ENCODE measurements around the gene WNT1. TPM values are rescaled to one million over a fixed set of nuclear protein-coding genes. Genes with fewer than 3 reads are reported as not detected.

Gene WNT1
- total RNA-seq, 1 donor, result not detected

DNA sequence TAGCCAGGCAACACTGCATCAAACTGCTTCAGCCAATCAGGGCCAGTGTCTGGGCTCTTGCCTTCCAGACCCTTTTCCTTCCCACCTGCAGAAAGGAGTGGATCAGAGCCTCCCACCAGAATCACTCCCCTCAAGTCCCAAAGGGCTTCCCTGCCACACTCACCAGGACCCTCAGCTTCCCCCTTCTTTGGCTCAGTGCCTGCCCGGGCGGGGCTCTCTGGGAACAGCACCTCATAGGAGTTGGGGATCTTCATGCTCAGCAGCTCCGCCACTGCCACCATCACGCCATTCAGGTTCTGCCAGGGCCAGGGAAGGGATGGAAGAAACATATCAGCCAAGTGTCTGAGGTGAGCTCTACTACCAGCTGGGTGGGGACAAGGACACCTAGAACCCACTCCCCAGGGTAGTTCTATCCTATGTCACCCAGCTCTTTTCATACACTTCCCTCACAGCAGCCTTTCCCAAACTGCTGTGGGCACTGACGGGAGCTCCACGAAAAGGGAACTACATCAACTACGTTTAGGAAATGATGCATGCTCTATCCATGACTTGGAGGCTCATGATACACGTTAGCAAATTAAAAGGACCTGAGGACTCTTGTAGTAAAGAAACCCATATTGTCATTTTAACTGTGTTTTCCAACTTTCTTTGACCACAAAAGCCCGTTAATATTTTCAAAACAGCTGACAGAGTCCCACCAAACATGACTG lies 49.9 kb downstream of the WNT1 start:
- no peak for DNase-seq (ENCODE audit: low read depth)
- TF ChIP-seq, protein P1, sequence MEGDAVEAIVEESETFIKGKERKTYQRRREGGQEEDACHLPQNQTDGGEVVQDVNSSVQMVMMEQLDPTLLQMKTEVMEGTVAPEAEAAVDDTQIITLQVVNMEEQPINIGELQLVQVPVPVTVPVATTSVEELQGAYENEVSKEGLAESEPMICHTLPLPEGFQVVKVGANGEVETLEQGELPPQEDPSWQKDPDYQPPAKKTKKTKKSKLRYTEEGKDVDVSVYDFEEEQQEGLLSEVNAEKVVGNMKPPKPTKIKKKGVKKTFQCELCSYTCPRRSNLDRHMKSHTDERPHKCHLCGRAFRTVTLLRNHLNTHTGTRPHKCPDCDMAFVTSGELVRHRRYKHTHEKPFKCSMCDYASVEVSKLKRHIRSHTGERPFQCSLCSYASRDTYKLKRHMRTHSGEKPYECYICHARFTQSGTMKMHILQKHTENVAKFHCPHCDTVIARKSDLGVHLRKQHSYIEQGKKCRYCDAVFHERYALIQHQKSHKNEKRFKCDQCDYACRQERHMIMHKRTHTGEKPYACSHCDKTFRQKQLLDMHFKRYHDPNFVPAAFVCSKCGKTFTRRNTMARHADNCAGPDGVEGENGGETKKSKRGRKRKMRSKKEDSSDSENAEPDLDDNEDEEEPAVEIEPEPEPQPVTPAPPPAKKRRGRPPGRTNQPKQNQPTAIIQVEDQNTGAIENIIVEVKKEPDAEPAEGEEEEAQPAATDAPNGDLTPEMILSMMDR (IDR thresholded peaks at IDR 0.05; ENCODE audit: insufficient read depth, low read depth, low read length), result no peak
- H3K4me3 ChIP-seq (ENCODE audit: low read depth, low read length), result no peak overlapping the region

DNA sequence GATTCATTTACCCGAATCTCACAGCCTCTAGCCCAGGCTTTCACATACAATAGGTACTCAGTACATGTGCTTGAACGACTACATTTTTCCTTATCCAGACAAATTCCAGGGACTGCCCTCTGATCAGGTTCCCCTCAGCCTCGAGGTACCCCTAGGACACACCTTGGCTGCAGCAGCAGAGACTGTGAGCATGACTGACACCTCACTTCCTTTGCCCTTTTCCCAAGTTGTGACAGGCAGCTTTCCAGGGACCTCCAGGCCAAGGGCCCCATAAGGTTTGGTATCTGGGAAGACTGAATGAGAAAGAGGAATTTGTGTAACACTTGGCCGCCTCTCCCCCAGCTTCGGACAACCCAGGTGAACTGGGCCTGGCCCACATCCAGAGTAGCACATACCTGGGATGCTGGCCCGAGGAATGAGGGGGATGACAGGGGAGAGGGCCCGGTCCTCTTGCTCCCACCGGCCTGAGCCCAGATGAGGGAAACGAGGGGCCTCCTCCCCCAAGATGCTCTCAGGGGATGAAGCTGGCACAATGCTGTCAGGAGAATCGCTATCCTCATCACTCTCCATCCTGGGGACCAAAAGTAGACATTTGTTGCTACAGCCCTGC lies 50.6 kb downstream of the WNT1 start:
- TF ChIP-seq, protein P1 (IDR thresholded peaks at IDR 0.05; ENCODE audit: insufficient read depth, low read depth, low read length), result no peak
- DNase-seq (ENCODE audit: low read depth), result no peak

DNA sequence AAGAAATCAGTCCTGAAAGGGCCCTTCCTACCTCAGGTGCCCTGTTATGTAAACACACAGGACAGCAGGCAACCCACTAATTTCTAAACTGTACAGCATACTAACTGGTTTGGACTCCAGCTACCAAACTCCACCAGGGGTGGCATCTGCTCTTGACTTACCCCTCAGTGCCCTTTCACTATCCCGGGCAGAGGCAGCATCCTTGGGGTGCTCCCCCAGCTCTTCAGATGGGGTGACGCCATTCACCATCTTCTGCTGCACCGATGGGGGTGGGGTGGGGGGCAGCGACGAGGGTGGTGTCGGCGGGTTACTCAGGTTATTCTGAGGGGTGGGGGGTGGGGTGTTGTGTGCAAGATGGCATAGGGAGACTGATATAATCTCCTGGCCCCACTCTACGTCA lies 52.0 kb downstream of the WNT1 start:
- DNase-seq (ENCODE audit: low read depth), result no peak
- TF ChIP-seq, protein P1 (IDR thresholded peaks at IDR 0.05; ENCODE audit: insufficient read depth, low read depth, low read length), result no peak
- H3K4me3 ChIP-seq (ENCODE audit: low read depth, low read length), result no peak overlapping the region

More for the DNA sequence above, 50.6 kb downstream of the WNT1 start:
- H3K4me3 ChIP-seq (ENCODE audit: low read depth, low read length), result no peak overlapping the region

DNA sequence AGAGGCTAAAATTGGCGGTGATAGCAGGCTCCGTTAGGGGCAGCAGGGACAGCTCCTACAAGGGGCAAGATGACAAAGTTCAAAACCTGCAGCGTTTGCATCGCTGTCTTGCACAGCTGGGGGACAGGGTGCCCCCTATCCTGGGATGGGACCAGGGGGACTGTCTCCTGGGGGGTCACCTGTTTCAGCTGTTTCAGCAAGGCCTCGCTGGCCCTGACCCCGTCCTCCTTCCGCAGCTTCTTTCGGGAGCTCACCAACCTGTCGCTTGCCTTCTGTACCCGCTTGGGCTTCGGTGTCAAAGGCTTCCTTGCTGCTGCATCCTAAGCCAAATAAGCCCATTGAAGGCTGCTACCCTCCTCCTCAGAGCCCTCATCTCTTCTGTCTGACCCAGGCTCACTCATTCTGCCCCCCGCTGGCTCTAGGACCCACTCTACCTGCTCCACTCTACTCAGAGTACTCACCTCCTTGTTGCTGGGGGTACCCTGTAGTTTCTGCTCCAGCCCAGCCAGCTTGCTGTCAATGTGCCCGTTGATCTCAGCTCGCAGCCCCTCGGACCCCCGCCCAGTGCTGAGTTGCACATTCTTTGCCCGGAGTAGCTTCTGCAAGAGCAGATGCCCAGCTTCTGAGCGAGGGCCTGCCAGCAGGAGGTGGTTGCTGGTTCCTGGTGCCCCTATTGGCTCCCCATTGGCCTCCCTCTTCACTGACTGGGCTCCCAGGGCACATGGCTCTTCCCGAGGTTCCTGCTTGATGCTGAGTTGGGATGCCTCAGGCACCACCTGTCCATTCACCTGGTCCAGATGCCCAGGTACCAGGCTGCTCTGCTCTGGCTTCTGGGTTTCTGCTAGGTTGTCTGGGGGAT lies 52.8 kb downstream of the WNT1 start:
- DNase-seq (ENCODE audit: low read depth), result no peak
- TF ChIP-seq, protein P1 (IDR thresholded peaks at IDR 0.05; ENCODE audit: insufficient read depth, low read depth, low read length), result no peak
- no peak overlapping the region for H3K4me3 ChIP-seq (ENCODE audit: low read depth, low read length)

DNA sequence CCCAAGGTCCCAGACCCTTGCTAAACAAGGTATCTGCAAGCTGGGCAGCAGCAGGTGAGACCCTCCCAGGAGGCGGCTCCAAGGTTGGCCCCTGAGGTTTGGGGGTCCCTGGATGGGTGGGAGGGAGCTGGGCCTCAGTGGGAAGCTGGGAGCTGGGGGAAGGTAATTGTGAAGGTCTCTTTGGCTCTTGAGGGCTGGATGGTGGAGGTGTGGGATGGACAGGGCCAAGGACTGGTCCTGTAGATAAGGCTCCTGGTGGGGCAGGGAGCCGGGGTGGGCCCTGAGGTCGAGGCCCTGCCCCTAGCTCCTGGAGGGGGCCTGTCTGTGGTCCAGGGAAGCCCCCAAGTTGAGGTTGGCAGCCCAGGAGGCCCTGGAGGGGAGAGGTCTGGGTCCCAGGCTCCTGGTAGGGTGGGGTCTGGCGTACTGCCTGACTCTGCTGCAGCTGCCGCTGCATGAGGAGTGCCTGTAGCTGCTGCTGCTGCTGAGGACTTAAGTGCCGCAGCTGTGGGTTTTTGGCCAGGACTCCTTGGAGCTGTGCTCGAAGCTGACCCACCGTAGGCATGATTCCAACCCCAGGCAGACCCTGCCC lies 53.5 kb downstream of the WNT1 start:
- DNase-seq (ENCODE audit: low read depth), result no peak
- TF ChIP-seq, protein P1 (IDR thresholded peaks at IDR 0.05; ENCODE audit: insufficient read depth, low read depth, low read length), result no peak
- H3K4me3 ChIP-seq (ENCODE audit: low read depth, low read length), result no peak overlapping the region

Small RNAs within 50 kb of the gene (small RNA-seq; reads per million reads assigned to genes)
- gene RNU6-940P, result not detected

Other genes starting within 250 kb of the WNT1 start
- gene ADCY6, start 189.2 kb upstream of the WNT1 start, total RNA-seq, result 39.6 and 47.1 TPM in 2 replicates
- 29.8 and 30.3 TPM in 2 replicates for gene CACNB3, start 159.8 kb upstream of the WNT1 start, total RNA-seq
- 51.9 and 64.3 TPM in 2 replicates for gene DDX23, start 126.2 kb upstream of the WNT1 start, total RNA-seq
- under 0.01 TPM in 1 of 2 replicates, not detected in the other for gene RND1, start 112.5 kb upstream of the WNT1 start, total RNA-seq
- gene FKBP11, start 52.8 kb upstream of the WNT1 start, total RNA-seq, result 21.9 and 25.5 TPM in 2 replicates
- gene ARF3, start 20.8 kb upstream of the WNT1 start, total RNA-seq, result 49.3 and 68.2 TPM in 2 replicates
- not detected in 2 replicates for gene WNT10B, start 6.6 kb upstream of the WNT1 start, total RNA-seq
- under 0.01 and 0.32 TPM in 2 replicates for gene DDN, start 21.1 kb downstream of the WNT1 start, total RNA-seq
- gene PRKAG1, start 40.5 kb downstream of the WNT1 start, total RNA-seq, result 61.2 and 62.2 TPM in 2 replicates
- gene KMT2D, start 82.5 kb downstream of the WNT1 start, total RNA-seq, result 32.2 and 37.1 TPM in 2 replicates
- gene RHEBL1, start 91.7 kb downstream of the WNT1 start, total RNA-seq, result 0.64 and 0.86 TPM in 2 replicates
- gene DHH, start 116.5 kb downstream of the WNT1 start, total RNA-seq, result not detected in 2 replicates
- 47.9 and 71.2 TPM in 2 replicates for gene LMBR1L, start 132.5 kb downstream of the WNT1 start, total RNA-seq
- gene TUBA1B, start 153.1 kb downstream of the WNT1 start, total RNA-seq, result 1,457 and 1,471 TPM in 2 replicates
- gene TUBA1A, start 210.8 kb downstream of the WNT1 start, total RNA-seq, result 834 and 982 TPM in 2 replicates